H9 (cell line): ENCODE measurements around the gene ZNF275. TPM values are rescaled to one million over a fixed set of nuclear protein-coding genes. Genes with fewer than 3 reads are reported as not detected.

Experiments
- DNase-seq: peaks from one replicate; pipeline ENCODE4 v3.0.0-alpha.2; 2017
- H2AFZ ChIP-seq: one replicate; pipeline ENCODE4 v1.6.1; 2013; ENCODE audit warnings: mild to moderate bottlenecking, low read length, control low read depth, moderate library complexity
- H2AK5ac ChIP-seq: 2 replicates; pipeline ENCODE4 v1.6.1; 2013; ENCODE audit warnings: low read length, control low read depth, mixed read lengths; ENCODE audit not compliant: insufficient read length
- H2BK120ac ChIP-seq: one replicate; pipeline ENCODE4 v1.6.1; 2013; ENCODE audit warnings: low read depth, mild to moderate bottlenecking, low read length, control low read depth, inconsistent platforms; ENCODE audit not compliant: poor library complexity, severe bottlenecking
- H2BK12ac ChIP-seq: 2 replicates; pipeline ENCODE4 v1.6.1; 2013; ENCODE audit warnings: low read length, control low read depth, mixed read lengths, low read depth; ENCODE audit not compliant: insufficient read length
- H2BK15ac ChIP-seq: 2 replicates; pipeline ENCODE4 v1.6.1; 2013; ENCODE audit warnings: low read depth, low read length, control low read depth
- H2BK20ac ChIP-seq: one replicate; pipeline ENCODE4 v1.6.1; 2013; ENCODE audit warnings: low read depth, mild to moderate bottlenecking, low read length, control low read depth, inconsistent platforms; ENCODE audit not compliant: poor library complexity, severe bottlenecking
- H2BK5ac ChIP-seq: 2 replicates; pipeline ENCODE4 v1.6.1; 2013; ENCODE audit warnings: low read length, control low read depth, mixed read lengths; ENCODE audit not compliant: insufficient read length
- H3K14ac ChIP-seq: 2 replicates; pipeline ENCODE4 v1.6.1; 2013; ENCODE audit warnings: low read length, control low read depth; ENCODE audit not compliant: insufficient read depth
- H3K18ac ChIP-seq: 2 replicates; pipeline ENCODE4 v1.6.1; 2013; ENCODE audit warnings: low read depth, mild to moderate bottlenecking, mixed read lengths, low read length, control low read depth; ENCODE audit not compliant: insufficient read length
- H3K23ac ChIP-seq: 2 replicates; pipeline ENCODE4 v1.6.1; 2013; ENCODE audit warnings: low read length, control low read depth, mixed read lengths, low read depth; ENCODE audit not compliant: insufficient read length
- H3K23me2 ChIP-seq: 2 replicates; pipeline ENCODE4 v1.6.1; 2013; ENCODE audit warnings: low read depth, mild to moderate bottlenecking, mixed read lengths, low read length, control low read depth; ENCODE audit not compliant: insufficient read length, poor library complexity, severe bottlenecking
- H3K27ac ChIP-seq: 2 replicates; pipeline ENCODE4 v1.5.1; 2013; ENCODE audit warnings: low read length, control low read depth, mixed read lengths, low read depth; ENCODE audit not compliant: insufficient read length
- H3K27me3 ChIP-seq: 2 replicates; pipeline ENCODE4 v1.6.1; 2013; ENCODE audit warnings: low read length, control low read depth, inconsistent platforms; ENCODE audit not compliant: insufficient read depth
- H3K4ac ChIP-seq: 2 replicates; pipeline ENCODE4 v1.6.1; 2013; ENCODE audit warnings: low read depth, mild to moderate bottlenecking, control low read depth, inconsistent platforms, low read length, moderate library complexity
- H3K4me1 ChIP-seq: 2 replicates; pipeline ENCODE4 v1.6.1; 2013; ENCODE audit warnings: low read length, control low read depth, inconsistent platforms; ENCODE audit not compliant: insufficient read depth
- H3K4me2 ChIP-seq: 2 replicates; pipeline ENCODE4 v1.6.1; 2013; ENCODE audit warnings: low read length, control low read depth, mixed read lengths; ENCODE audit not compliant: insufficient read length, insufficient read depth
- H3K56ac ChIP-seq: 2 replicates; pipeline ENCODE4 v1.6.1; 2013; ENCODE audit warnings: low read depth, mild to moderate bottlenecking, mixed read lengths, low read length, control low read depth; ENCODE audit not compliant: insufficient read length
- H3K79me1 ChIP-seq: 2 replicates; pipeline ENCODE4 v1.6.1; 2013; ENCODE audit warnings: low read depth, mild to moderate bottlenecking, moderate library complexity, low read length, control low read depth, inconsistent platforms; ENCODE audit not compliant: insufficient read depth, poor library complexity, severe bottlenecking
- H3K79me2 ChIP-seq: 2 replicates; pipeline ENCODE4 v1.6.1; 2013; ENCODE audit warnings: low read length, control low read depth, inconsistent platforms; ENCODE audit not compliant: insufficient read depth
- H3K9ac ChIP-seq: 2 replicates; pipeline ENCODE4 v1.6.1; 2013; ENCODE audit warnings: low read length, control low read depth, mixed read lengths; ENCODE audit not compliant: insufficient read length; ENCODE audit errors: extremely low read depth
- H3K9me3 ChIP-seq: one replicate; pipeline ENCODE4 v1.6.1; 2013; ENCODE audit warnings: low read depth, low read length, inconsistent platforms; ENCODE audit not compliant: control insufficient read depth
- H3T11ph ChIP-seq: one replicate; pipeline ENCODE4 v1.6.1; 2013; ENCODE audit warnings: mild to moderate bottlenecking, low read length, control low read depth, inconsistent platforms
- H4K20me1 ChIP-seq: one replicate; pipeline ENCODE4 v1.6.1; 2013; ENCODE audit not compliant: control insufficient read depth, insufficient read length, insufficient read depth
- H4K5ac ChIP-seq: 2 replicates; pipeline ENCODE4 v1.6.1; 2013; ENCODE audit warnings: low read depth, mild to moderate bottlenecking, mixed read lengths, low read length, control low read depth; ENCODE audit not compliant: insufficient read length
- H4K8ac ChIP-seq: replicated peaks from 2 replicates; pipeline ENCODE4 v1.6.1; 2013; ENCODE audit warnings: low read length, control low read depth, mixed read lengths, low read depth; ENCODE audit not compliant: insufficient read length
- H4K91ac ChIP-seq: 2 replicates; pipeline ENCODE4 v1.6.1; 2013; ENCODE audit warnings: low read depth, mild to moderate bottlenecking, moderate library complexity, mixed read lengths, low read length, control low read depth; ENCODE audit not compliant: insufficient read length
- H3K27ac Mint-ChIP-seq, 3 experiments: 2 replicates in 2 of 3; 3 replicates in 1 of 3; pipeline ENCODE4 v1.8.0; 2020 to 2021; ENCODE audit warnings: mixed read lengths in 3 of 3, mild to moderate bottlenecking in 1 of 3, moderate library complexity in 1 of 3
- H3K27me3 Mint-ChIP-seq: 2 replicates; pipeline ENCODE4 v1.8.0; 2021; ENCODE audit warnings: low read depth, mild to moderate bottlenecking, moderate library complexity, mixed read lengths
- H3K36me3 Mint-ChIP-seq, 3 experiments: 2 replicates in 2 of 3; 3 replicates in 1 of 3; pipeline ENCODE4 v1.8.0; 2020 to 2021; ENCODE audit warnings: low read depth in 3 of 3, mixed read lengths in 3 of 3; ENCODE audit not compliant: insufficient read depth in 1 of 3
- H3K4me1 Mint-ChIP-seq, 2 experiments: 2 replicates each; pipeline ENCODE4 v1.8.0; 2020; ENCODE audit warnings: mixed read lengths in 2 of 2
- H3K4me3 Mint-ChIP-seq, 2 experiments: 2 replicates in 1 of 2; 3 replicates in 1 of 2; pipeline ENCODE4 v1.8.0; 2020 to 2021; ENCODE audit warnings: mild to moderate bottlenecking in 2 of 2, mixed read lengths in 2 of 2, moderate library complexity in 1 of 2
- H3K9me3 Mint-ChIP-seq, 2 experiments: 2 replicates in 1 of 2; 3 replicates in 1 of 2; pipeline ENCODE4 v1.8.0; 2020; ENCODE audit warnings: mild to moderate bottlenecking in 2 of 2, mixed read lengths in 2 of 2, moderate library complexity in 1 of 2
- WGBS: extraction: QIAGEN DNeasy Blood & Tissue Kit; methylation state at CpG from one replicate; pipeline ENCODE4 v1.1.7; 2013; ENCODE audit warnings: missing lambda C conversion rate, low lambda C conversion rate, mixed read lengths; ENCODE audit not compliant: insufficient read length; ENCODE audit errors: extremely low coverage; 5-methylcytosine and 5-hydroxymethylcytosine counted together
- total RNA-seq: library from RNA; stranded (reverse); gene quantifications from 2 replicates; pipeline ENCODE4 v1.2.1, GENCODE V29; 2021
- TF ChIP-seq, protein P1 (sequence below): fragments of 200-600 bp; sonication (generic); conservative IDR thresholded peaks from 3 replicates; pipeline ENCODE4 v1.8.0; 2021; ENCODE audit warnings: antibody characterized with exemption, mild to moderate bottlenecking

Gene ZNF275
- total RNA-seq, 1 experiment from 2014 or later, result 11.8 TPM

DNA sequence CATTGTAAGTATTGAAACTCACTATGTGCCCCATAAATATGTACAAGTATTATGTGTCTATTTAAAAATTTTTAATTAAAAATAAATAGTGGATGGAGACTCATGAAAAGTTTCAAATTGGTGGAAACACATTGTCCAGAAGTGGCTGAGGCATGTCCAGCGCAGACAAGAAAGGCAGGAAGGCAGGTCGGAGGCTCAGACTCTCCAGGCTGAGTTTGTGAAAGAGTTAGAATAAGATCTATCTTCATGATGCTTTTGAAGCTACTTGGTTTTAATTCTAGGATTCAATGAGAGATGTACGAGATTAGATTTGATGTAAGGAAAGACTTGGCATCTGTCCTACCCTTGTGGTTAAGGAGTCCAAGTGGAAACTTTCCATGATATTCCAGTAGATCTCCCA, 32.2 kb upstream of the ZNF275 start:
- Histone ChIP-seq H3K14ac (no peak overlapping the region), H2BK20ac (no peak overlapping the region), H3K9me3 (peaks cover 51% of the 10 kb centered on the region), H4K91ac (no peak overlapping the region), H3K4me2 (no peak overlapping the region), H3T11ph (no peak overlapping the region), H2AFZ (no peak overlapping the region), H2BK120ac (no peak overlapping the region), H3K18ac (no peak overlapping the region), H3K56ac (no peak overlapping the region), H4K5ac (no peak overlapping the region), H3K9ac (no peak overlapping the region), H3K23ac (no peak overlapping the region), H2BK15ac (no peak overlapping the region), H3K27me3 (no peaks in the 10 kb centered on the region), H2BK5ac (no peak overlapping the region), H3K4ac (no peak overlapping the region), H3K4me1 (no peaks in the 10 kb centered on the region), H3K27ac (no peak overlapping the region), H4K8ac (no peak overlapping the region), H3K79me2 (no peaks in the 10 kb centered on the region), H2BK12ac (no peak overlapping the region), H3K23me2 (no peaks in the 10 kb centered on the region), H3K79me1 (no peaks in the 10 kb centered on the region), H4K20me1 (no peaks in the 10 kb centered on the region), H2AK5ac (no peak overlapping the region)
- H3K27me3 Mint-ChIP-seq, result peaks cover 36% of the 10 kb centered on the region
- TF ChIP-seq, protein P1, sequence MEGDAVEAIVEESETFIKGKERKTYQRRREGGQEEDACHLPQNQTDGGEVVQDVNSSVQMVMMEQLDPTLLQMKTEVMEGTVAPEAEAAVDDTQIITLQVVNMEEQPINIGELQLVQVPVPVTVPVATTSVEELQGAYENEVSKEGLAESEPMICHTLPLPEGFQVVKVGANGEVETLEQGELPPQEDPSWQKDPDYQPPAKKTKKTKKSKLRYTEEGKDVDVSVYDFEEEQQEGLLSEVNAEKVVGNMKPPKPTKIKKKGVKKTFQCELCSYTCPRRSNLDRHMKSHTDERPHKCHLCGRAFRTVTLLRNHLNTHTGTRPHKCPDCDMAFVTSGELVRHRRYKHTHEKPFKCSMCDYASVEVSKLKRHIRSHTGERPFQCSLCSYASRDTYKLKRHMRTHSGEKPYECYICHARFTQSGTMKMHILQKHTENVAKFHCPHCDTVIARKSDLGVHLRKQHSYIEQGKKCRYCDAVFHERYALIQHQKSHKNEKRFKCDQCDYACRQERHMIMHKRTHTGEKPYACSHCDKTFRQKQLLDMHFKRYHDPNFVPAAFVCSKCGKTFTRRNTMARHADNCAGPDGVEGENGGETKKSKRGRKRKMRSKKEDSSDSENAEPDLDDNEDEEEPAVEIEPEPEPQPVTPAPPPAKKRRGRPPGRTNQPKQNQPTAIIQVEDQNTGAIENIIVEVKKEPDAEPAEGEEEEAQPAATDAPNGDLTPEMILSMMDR, result no peak
- DNase-seq, result no peak
- no CpG with 5 or more reads among the region's 3 CpGs for WGBS
- H3K36me3 Mint-ChIP-seq, result peaks cover 0 to 6% (median 0%) of the 10 kb centered on the region in 3 experiments; a peak in 3 of 7 replicates
- no peak overlapping the region; a peak in 1 of 7 replicates for H3K27ac Mint-ChIP-seq
- H3K9me3 Mint-ChIP-seq, result peaks cover 78 to 86% of the 10 kb centered on the region in 2 experiments
- peaks cover 0 to 4% of the 10 kb centered on the region in 2 experiments; a peak in 1 of 4 replicates for H3K4me1 Mint-ChIP-seq
- no peak overlapping the region for H3K4me3 Mint-ChIP-seq
